PFSK-1 (cell line): ENCODE data around the gene ST3GAL2.

ENCODE experiments used
- FOXP2 ChIP-seq: optimal IDR thresholded peaks from 2 replicates; pipeline ENCODE3; 2011; ENCODE audit warnings: borderline replicate concordance, control low read depth, inconsistent platforms; ENCODE audit not compliant: insufficient read depth; ENCODE audit errors: extremely low read length, extremely low read depth
- POLR2AphosphoS5 ChIP-seq: IDR thresholded peaks from 2 replicates; pipeline ENCODE4 v1.6.1; 2012; ENCODE audit warnings: low read depth, mild to moderate bottlenecking, control low read depth, low read length, moderate library complexity
- SIN3A ChIP-seq: IDR thresholded peaks from 2 replicates; pipeline ENCODE4 v1.6.1; 2012; ENCODE audit warnings: mild to moderate bottlenecking, low read length, moderate library complexity, borderline replicate concordance; ENCODE audit not compliant: insufficient read depth
- TAF1 ChIP-seq: IDR thresholded peaks from 2 replicates; pipeline ENCODE4 v1.6.1; 2012; ENCODE audit warnings: low read length, control low read depth, borderline replicate concordance; ENCODE audit not compliant: insufficient read depth
- TF ChIP-seq, protein P1 (sequence below), 2 experiments: IDR thresholded peaks; 2 replicates each; pipeline versions ENCODE4 v1.6.1 to v1.8.0; 2011 to 2012; ENCODE audit warnings: low read depth in 2 of 2, low read length in 2 of 2, control low read depth in 1 of 2, inconsistent platforms in 1 of 2, mild to moderate bottlenecking in 1 of 2, moderate library complexity in 1 of 2; ENCODE audit not compliant: insufficient read depth in 1 of 2

ST3GAL2 gene

GRCh38 chr16:70418274-70418992 is 20.5 kb downstream of the ST3GAL2 start:
- TF ChIP-seq SIN3A = no peak
- no peak for TF ChIP-seq TAF1
- TF ChIP-seq, protein P1, sequence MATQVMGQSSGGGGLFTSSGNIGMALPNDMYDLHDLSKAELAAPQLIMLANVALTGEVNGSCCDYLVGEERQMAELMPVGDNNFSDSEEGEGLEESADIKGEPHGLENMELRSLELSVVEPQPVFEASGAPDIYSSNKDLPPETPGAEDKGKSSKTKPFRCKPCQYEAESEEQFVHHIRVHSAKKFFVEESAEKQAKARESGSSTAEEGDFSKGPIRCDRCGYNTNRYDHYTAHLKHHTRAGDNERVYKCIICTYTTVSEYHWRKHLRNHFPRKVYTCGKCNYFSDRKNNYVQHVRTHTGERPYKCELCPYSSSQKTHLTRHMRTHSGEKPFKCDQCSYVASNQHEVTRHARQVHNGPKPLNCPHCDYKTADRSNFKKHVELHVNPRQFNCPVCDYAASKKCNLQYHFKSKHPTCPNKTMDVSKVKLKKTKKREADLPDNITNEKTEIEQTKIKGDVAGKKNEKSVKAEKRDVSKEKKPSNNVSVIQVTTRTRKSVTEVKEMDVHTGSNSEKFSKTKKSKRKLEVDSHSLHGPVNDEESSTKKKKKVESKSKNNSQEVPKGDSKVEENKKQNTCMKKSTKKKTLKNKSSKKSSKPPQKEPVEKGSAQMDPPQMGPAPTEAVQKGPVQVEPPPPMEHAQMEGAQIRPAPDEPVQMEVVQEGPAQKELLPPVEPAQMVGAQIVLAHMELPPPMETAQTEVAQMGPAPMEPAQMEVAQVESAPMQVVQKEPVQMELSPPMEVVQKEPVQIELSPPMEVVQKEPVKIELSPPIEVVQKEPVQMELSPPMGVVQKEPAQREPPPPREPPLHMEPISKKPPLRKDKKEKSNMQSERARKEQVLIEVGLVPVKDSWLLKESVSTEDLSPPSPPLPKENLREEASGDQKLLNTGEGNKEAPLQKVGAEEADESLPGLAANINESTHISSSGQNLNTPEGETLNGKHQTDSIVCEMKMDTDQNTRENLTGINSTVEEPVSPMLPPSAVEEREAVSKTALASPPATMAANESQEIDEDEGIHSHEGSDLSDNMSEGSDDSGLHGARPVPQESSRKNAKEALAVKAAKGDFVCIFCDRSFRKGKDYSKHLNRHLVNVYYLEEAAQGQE (IDR thresholded peaks at IDR 0.05; ENCODE audit: insufficient read depth in 1 of 2, low read depth in 2 of 2, low read length in 2 of 2) = no peak
- no peak for TF ChIP-seq POLR2AphosphoS5
- no peak for TF ChIP-seq FOXP2

DNA sequence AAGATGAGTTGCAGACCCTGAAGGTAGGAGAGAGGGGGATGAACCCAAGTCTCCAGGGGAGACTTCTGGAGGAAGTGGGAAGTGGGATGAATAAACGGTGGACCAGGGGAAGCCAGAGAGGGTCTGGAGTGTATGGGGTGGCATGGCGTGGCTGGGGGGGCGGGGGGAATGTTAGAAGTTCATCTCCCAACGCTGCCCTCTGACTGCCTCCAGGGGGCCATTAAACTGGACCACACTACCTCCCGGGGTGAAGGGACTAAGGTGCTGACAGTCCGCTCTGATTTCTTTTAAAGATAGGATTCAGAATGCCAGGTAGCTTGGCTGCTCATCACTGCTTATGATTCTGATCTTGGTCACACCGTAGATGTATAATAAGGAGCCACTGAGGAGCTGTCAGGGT is 21.2 kb downstream of the ST3GAL2 start:
- TF ChIP-seq POLR2AphosphoS5 (no peak), SIN3A (no peak), TAF1 (no peak), FOXP2 (no peak)
- TF ChIP-seq, protein P1 (IDR thresholded peaks at IDR 0.05; ENCODE audit: insufficient read depth in 1 of 2, low read depth in 2 of 2, low read length in 2 of 2) = no peak

DNA sequence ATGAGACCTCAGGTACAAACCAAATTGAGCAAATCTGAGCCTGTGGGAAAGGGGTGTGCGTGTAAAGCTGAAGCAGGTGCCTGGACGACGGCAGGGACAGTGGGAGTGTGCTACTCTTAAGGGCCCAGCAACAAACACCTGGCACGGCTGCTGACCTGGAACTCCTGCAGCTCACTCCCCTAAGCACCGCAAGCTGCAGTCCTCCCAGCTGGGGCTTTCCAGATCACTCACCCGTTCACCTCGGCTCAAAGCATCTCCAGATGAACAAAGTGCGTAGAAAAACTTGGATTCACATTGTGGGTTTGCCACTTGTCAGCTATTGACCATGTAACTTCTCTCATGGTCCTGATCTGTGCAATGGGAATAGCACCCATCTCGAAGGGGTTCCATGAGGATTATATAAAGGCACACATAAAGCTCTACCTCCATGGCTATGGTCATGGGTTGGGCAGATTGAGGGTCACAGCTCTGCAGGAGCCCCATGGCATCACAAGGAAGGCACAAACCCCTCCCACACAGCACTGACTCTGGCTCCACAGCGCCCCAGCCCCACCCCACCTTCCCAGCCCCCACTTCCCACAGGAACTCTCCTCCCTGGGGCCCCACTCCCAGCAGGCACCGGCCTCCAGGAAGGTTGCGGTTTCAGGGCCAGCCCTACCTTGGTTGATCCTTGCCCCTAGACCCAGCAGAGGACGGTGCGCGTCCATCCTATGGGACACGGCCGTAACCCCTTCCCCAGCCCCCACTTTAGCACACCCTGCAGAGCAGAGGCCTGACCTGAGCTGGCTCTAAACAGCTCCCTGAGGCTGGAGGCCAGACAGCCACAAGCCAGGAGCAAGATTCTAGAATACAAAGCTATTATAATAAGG is 21.9 kb downstream of the ST3GAL2 start:
- no peak for TF ChIP-seq SIN3A
- no peak for TF ChIP-seq POLR2AphosphoS5
- TF ChIP-seq FOXP2 = no peak
- TF ChIP-seq, protein P1 (IDR thresholded peaks at IDR 0.05; ENCODE audit: insufficient read depth in 1 of 2, low read depth in 2 of 2, low read length in 2 of 2) = no peak
- TF ChIP-seq TAF1 = no peak

DNA sequence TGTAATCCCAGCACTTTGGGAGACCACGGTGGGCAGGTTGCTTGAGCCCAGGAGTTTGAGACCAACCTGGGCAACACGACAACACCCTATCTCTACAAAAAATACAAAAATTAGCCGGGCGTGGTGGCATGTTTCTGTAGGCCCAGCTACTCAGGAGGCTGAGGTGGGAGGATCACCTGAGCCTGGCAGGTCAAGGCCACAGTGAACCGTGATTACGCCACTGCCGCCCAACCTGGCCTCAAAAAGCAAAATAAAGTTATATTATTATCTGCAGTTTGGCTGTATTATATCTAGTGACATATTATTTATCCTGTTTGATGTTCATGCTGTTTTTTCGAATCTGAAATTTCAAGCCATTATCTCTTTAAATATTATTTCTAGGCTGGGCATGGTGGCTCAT is 26.5 kb downstream of the ST3GAL2 start:
- TF ChIP-seq, protein P1 (IDR thresholded peaks at IDR 0.05; ENCODE audit: insufficient read depth in 1 of 2, low read depth in 2 of 2, low read length in 2 of 2) = no peak

DNA sequence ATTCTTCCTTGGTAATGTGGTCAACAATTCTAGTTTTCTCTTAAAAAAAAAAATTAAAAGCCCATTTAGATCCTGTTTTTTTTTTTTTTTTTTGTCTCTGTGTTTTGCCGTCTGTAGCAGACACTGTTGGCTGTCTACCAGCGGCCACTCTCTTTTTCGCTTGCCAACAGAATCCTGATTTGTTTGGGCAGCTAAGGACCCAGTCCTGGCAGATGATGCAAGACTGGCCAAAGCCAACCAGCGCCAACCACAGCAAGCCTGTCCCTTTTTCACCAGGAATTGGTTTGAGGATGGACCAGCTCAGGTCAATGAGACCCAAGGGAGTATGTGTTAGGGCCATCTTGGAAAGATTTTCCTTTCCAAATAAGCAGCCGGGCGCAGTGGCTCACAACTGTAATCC is 28.2 kb downstream of the ST3GAL2 start:
- TF ChIP-seq POLR2AphosphoS5 (no peak), TAF1 (no peak), FOXP2 (no peak), SIN3A (no peak)
- TF ChIP-seq, protein P1 (IDR thresholded peaks at IDR 0.05; ENCODE audit: insufficient read depth in 1 of 2, low read depth in 2 of 2, low read length in 2 of 2) = no peak
